HG03460 (cell line): ENCODE results near the gene TMEM240.

ENCODE experiments used
- ATAC-seq: cut with Tn5 transposase; IDR thresholded peaks from one replicate; pipeline ENCODE4 v1.9.1; 2021; ENCODE audit not compliant: unreplicated experiment

TMEM240 gene

DNA sequence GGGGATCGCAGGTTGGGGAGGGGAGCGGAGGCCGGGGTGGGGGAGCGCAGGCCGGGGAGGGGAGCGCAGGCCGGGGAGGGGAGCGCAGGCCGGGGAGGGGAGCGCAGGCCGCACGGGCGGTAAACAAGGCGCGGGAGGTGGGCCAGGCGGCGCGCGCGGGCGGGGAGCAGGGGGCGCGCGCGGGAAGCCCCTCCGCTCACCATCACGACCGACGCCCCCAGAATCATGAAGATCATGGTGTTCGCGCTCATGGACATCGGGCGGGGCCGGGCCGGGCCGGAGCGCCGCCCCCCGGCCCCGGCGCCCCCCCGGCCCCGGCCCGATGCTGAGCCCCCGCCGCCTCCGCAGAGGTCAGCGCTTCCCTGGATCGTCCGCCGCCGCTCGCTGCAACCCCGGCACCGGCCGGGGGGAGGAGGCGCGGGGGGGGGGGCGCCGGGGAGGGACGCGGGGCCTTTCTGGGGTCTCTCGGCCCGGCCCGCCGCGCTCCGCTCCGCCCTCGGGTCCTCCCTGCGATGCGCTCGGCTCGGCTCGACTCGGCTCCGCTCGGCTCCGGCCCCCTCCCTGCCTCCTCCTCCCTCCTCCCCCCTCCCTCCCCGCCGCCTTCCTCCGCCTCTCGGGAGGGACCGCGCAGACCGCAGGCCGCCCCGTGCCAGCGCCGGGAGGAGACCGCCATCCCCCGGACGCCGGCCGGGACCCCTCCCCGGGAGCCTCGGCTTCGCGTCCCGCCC lies at the start of gene TMEM240:
Gene TMEM240 (minus strand): TSS at position 535 of the 728 bp plus-strand sequence. CDS start 278 bp downstream, at position 257.
- no peak for ATAC-seq

- ATAC-seq, result no peak
Observed at GRCh38 chr1:1583347-1584010, 43.1 kb upstream of the TMEM240 start.

DNA sequence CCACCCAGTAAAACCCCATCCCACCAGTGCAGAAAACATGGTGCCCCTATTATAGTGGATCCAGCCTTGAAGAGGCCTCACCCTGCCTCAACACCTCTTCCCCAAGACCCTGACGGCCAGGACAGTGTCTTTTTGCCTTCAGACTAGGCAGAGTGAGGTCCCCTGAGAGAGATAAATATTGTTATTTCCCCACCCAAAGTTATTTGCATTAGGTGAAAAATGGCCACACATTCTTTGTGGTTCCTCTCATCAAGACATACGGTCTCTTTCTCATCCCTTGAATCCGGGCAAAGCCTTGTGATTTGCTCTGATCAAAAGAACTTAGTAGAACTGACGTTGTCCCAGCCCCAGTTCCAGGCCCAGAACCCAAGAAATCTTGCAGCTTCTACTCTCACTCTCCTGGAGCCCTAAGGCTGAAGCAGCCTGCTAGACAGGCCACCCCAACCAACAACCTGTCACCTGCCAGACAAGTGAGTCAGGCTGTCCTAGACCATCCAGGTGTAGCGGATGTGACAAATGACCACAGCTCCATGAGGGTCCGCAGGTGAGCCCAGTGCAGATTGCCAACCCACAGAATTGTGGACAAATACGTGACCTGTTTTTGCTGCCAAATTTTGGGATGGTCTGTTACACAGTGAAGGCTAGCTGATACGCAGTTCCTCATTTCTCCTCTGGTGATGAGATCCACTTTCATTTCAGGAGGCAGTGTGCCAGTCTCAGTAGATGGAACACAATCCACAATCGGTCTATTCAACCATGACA lies 42.3 kb upstream of the TMEM240 start:
- no peak for ATAC-seq

DNA sequence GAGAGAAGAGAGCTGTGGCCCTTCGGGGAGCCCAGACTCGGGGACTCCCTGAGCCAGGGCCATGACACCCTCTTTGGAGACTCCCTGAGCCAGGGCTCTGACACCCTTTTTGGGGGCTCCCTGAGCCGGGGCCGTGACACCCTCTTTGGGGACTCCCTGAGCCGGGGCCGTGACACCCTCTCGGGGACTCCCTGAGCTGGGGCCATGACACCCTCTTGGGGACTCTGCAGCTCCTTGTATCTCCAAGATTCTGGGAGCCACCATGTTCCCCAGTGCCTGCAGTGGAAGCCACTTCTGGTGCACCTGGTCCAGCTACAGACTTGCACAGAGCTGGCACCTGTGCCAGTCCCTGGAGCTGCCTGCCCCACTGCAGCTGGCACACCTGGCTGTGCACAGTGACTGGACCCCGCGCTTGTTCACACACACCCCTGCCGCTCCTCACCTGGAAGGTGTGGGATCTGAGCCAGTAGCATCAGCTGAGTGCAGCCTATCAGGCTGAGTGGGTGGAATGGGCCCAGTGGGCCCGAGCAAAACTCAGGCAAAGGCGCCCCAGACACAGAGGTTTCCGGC lies 38.0 kb upstream of the TMEM240 start:
- ATAC-seq, result no peak

GRCh38 chr1:1577367-1578011 lies 37.1 kb upstream of the TMEM240 start:
- ATAC-seq, result no peak

GRCh38 chr1:1574721-1575537 lies 34.5 kb upstream of the TMEM240 start, which contains the start of gene SSU72:
TSS of gene SSU72 (minus strand) at chr1:1574863. CDS start at chr1:1574557, 306 bp downstream.
- ATAC-seq, result peak; percentile 69

DNA sequence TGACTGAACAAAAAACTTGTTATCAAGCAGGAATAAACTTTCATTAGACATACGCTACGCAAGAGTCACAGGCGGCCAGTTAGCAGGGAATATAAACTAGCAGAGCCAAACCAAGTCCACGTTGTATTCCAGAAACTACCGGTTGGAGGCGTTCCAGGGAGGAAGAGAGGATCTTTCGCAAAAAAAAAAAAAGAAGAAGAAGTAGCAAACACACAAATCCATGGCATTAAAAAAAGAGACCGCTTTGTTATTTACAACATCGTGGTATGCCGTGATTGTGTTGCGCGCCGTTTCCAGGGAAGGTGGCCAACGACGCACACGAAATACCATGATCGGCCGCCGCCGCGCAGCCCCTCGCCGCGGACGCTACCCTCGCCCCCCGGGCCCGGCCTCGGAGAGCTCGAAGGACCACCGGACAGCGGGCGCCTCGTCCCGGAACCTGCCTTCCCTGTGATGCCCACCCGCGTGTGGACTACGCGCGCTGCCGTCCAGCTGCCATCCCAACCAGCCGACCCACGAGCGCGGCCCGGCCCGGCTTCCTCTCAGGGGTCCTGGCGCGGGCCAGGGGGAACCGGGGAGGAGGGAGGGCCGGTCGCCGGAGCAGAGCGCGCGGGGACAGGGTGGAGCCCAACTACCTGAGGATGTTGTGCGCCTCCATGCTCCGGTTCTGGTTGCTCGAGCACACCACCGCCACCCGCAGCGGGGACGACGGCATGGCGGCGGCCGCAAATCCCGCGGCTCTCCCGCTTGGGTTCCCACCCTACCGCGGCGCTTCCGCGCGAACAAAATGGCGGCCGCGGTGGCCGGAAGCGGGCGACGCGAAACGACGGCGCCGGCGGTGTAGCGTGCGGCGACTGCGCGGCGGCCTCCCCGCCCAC lies 33.7 kb upstream of the TMEM240 start:
- ATAC-seq, result peak; percentile 62

GRCh38 chr1:1569341-1569740 lies 28.9 kb upstream of the TMEM240 start:
- ATAC-seq, result no peak

GRCh38 chr1:1567891-1568291 lies 27.5 kb upstream of the TMEM240 start:
- no peak for ATAC-seq

- no peak for ATAC-seq
Observed at GRCh38 chr1:1567152-1567875, 26.9 kb upstream of the TMEM240 start.

DNA sequence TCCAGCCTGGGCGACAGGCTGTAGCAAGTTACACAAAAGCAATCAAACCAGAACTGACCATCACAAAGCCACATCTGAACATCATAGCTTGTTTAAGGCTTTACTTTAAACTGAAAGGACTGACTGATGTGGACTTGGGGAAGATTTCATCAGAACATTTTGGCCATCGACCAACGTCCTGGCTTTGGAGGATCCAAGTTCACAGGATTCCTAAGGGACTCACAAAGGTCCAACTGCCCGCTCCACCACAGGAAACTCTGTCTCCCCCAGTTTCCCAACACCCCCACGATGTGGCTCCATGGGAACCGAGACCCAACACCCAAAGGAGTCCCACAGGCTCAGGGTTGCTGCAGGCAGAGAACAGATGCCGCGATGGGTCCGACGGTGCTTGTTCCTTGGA lies 24.9 kb upstream of the TMEM240 start:
- no peak for ATAC-seq

GRCh38 chr1:1564268-1564667 lies 23.8 kb upstream of the TMEM240 start:
- ATAC-seq, result no peak

DNA sequence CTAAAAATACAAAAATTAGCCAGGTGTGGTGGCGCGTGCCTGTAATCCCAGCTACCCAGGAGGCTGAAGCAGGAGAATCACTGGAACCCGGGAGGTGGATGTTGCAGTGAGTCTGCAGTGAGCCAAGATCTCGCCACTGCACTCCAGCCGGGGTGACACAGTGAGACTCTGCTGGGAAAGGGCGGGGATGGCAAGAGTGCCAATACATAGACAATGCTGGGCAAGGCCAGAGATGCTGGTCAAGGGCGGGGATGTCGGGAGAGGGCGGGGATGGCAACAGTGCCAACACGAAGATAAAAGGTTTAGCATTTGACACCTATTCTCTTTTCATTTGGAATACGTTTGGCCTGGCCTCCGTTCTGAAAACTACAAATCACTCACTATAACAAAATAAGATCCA lies 23.3 kb upstream of the TMEM240 start:
- no peak for ATAC-seq

GRCh38 chr1:1562556-1563195 lies 22.3 kb upstream of the TMEM240 start:
- ATAC-seq, result no peak

DNA sequence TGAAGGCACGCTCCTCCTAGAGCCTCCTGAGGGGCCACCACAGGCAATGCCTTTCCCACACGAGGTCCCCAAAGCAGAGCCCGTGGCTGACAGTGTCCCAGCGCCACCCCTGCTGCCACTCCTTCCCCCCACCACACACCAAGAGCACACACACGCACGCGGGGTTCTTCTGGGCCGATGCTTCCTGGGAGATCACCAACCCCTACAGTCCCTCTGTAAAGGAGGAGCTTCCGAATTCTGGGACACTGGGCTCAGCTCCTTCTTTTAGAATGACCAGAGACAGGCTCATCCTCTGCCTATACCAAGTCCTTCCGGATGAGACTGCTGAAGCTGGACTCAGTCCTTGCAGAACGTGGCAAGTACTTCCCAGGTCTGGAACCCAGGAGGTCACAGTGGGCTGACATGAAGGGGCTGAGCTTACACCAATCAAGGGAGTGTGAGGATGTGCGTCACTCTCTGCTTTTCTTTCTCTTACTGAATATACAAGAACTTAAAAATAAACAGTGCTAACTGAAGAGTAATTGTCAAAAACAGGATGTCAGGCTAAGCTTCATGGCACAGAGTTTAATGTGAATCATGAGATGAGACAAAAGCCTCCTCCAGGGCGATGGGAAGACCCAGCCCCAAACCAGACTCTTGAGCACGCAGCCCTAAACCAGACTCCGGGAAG lies 21.5 kb upstream of the TMEM240 start:
- ATAC-seq, result no peak

- no peak for ATAC-seq
Observed at GRCh38 chr1:1560178-1560577, 19.8 kb upstream of the TMEM240 start.

DNA sequence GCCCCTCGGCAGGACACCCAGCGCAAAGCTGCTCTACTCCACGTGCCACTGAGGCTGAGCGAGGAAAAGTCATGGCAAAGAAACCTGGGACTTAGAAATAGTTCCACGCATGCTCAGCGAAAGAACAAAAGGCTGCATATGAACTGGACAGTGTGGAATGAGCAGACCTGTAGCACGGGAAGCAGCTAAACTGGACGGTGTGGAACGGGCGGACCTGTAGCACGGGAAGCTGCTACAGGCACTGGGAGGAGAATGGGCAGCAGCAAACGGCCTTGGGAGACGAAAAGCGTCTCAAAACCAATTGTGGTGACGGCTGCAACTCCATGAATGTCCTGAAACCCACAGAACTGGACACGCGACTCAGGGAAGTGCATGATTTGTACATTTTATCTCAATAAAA lies 18.6 kb upstream of the TMEM240 start:
- ATAC-seq, result no peak
